ENCODE results near the gene FAM240B.

The FAM240B gene

GRCh38 chr9:38720083-38720745 is at the start of gene FAM240B:
TSS of gene FAM240B (minus strand) at chr9:38720133. CDS start at chr9:38703999, 16,134 bp downstream.
- TF ChIP-seq CTCF (conservative IDR thresholded peaks at IDR 0.05) = no peak
- no peak within 1 kb of the TSS for H3K27ac ChIP-seq

- TF ChIP-seq CTCF (conservative IDR thresholded peaks at IDR 0.05) = no peak
- no peak overlapping the region for H3K27ac ChIP-seq
These were observed 48.4 kb upstream of the FAM240B start for GRCh38 chr9:38768351-38768761.

- no peak overlapping the region for H3K27ac ChIP-seq
- no peak for TF ChIP-seq CTCF (conservative IDR thresholded peaks at IDR 0.05)
These were observed 45.2 kb upstream of the FAM240B start for GRCh38 chr9:38765101-38765500.

- no peak for TF ChIP-seq CTCF (conservative IDR thresholded peaks at IDR 0.05)
- H3K27ac ChIP-seq = no peak overlapping the region
These were observed 42.1 kb upstream of the FAM240B start for GRCh38 chr9:38761999-38762398.

- TF ChIP-seq CTCF (conservative IDR thresholded peaks at IDR 0.05) = no peak
- H3K27ac ChIP-seq = no peak overlapping the region
These were observed 41.4 kb upstream of the FAM240B start for GRCh38 chr9:38761339-38761738.

- H3K27ac ChIP-seq = peak overlapping the region; percentile 72
- TF ChIP-seq CTCF (conservative IDR thresholded peaks at IDR 0.05) = no peak
These were observed 36.8 kb upstream of the FAM240B start for GRCh38 chr9:38756702-38757101.

GRCh38 chr9:38747941-38748340 is 28.0 kb upstream of the FAM240B start:
- H3K27ac ChIP-seq = no peak overlapping the region
- TF ChIP-seq CTCF (conservative IDR thresholded peaks at IDR 0.05) = no peak
